SK-N-SH (cell line): ENCODE measurements around the gene SOCS3. TPM values are rescaled to one million over a fixed set of nuclear protein-coding genes. Genes with fewer than 3 reads are reported as not detected.

Source experiments
- CTCF ChIA-PET: fragments of 300-600, 350-600 bp; formaldehyde crosslinking; extraction: SDS; loops from one replicate; lab custom pipeline; 2021; lab: Yijun Ruan, JAX
- POLR2A ChIA-PET: fragments of 350-600 bp; sonication (Branson Sonifier 250); formaldehyde crosslinking; extraction: SDS; loops from one replicate; lab custom pipeline; 2020; ENCODE audit warnings: antibody characterized with exemption, inconsistent platforms; lab: Yijun Ruan, JAX
- DNase-seq: peaks from one replicate; pipeline ENCODE4 v3.0.0; 2012
- H2AFZ ChIP-seq: fragments of 200-600 bp; sonication (generic); 2 replicates; pipeline ENCODE4 v1.8.1; 2016; ENCODE audit warnings: antibody characterized with exemption, mild to moderate bottlenecking, low read depth
- H3F3A ChIP-seq: fragments of 200-600 bp; sonication (generic); replicated peaks from 2 replicates; pipeline ENCODE3; 2016; ENCODE audit warnings: antibody characterized with exemption, mild to moderate bottlenecking; ENCODE audit not compliant: insufficient read depth
- H3K27ac ChIP-seq, 2 experiments: fragments of 200-500 bp in 1 of 2; fragments of 200-600 bp in 1 of 2; sonication (Bioruptor generic) in 1 of 2; sonication (generic), shearing (Covaris generic) in 1 of 2; 2 replicates each; pipeline versions ENCODE4 v1.5.1 to v1.6.1; 2014 to 2016; ENCODE audit warnings: low read depth in 2 of 2, inconsistent platforms in 1 of 2, low read length in 1 of 2, mild to moderate bottlenecking in 1 of 2, mixed read lengths in 1 of 2
- H3K27me3 ChIP-seq: fragments of 200-600 bp; sonication (generic), shearing (Covaris generic); 2 replicates; pipeline ENCODE4 v1.6.1; 2016; ENCODE audit warnings: mixed run types; ENCODE audit not compliant: insufficient read depth
- H3K36me3 ChIP-seq, 2 experiments: fragments of 200-500 bp in 1 of 2; fragments of 200-600 bp in 1 of 2; sonication (Bioruptor generic) in 1 of 2; sonication (generic) in 1 of 2; replicated peaks in 1 of 2; 2 replicates each; pipeline versions ENCODE3 to v1.5.1; 2014 to 2016; ENCODE audit warnings: low read length in 1 of 2, mild to moderate bottlenecking in 1 of 2; ENCODE audit not compliant: insufficient read depth in 2 of 2, control insufficient read depth in 1 of 2
- H3K4me1 ChIP-seq, 2 experiments: fragments of 200-500 bp in 1 of 2; fragments of 200-600 bp in 1 of 2; sonication (Bioruptor generic) in 1 of 2; sonication (generic), shearing (Covaris generic) in 1 of 2; 2 replicates each; pipeline versions ENCODE4 v1.5.1 to v1.6.1; 2014 to 2016; ENCODE audit warnings: low read depth in 1 of 2, low read length in 1 of 2, mixed run types in 1 of 2; ENCODE audit not compliant: insufficient read depth in 2 of 2, control insufficient read depth in 1 of 2
- H3K4me2 ChIP-seq: fragments of 200-600 bp; sonication (generic), shearing (Covaris generic); 2 replicates; pipeline ENCODE4 v1.6.1; 2017; ENCODE audit warnings: mixed run types
- H3K4me3 ChIP-seq, 2 experiments: fragments of 200-500 bp in 1 of 2; fragments of 200-600 bp in 1 of 2; sonication (Bioruptor generic) in 1 of 2; sonication (generic), shearing (Covaris generic) in 1 of 2; 2 replicates each; pipeline versions ENCODE4 v1.5.1 to v1.8.1; 2014 to 2016; ENCODE audit warnings: low read depth in 2 of 2, inconsistent platforms in 1 of 2, low read length in 1 of 2, mild to moderate bottlenecking in 1 of 2, mixed read lengths in 1 of 2, moderate library complexity in 1 of 2
- H3K79me2 ChIP-seq: fragments of 200-600 bp; sonication (generic); 2 replicates; pipeline ENCODE4 v1.8.1; 2017; ENCODE audit warnings: mild to moderate bottlenecking; ENCODE audit not compliant: insufficient read depth
- H3K9ac ChIP-seq: fragments of 200-600 bp; sonication (generic); 2 replicates; pipeline ENCODE4 v1.6.1; 2017; ENCODE audit warnings: mixed run types
- H3K9me2 ChIP-seq: fragments of 200-600 bp; sonication (generic); 2 replicates; pipeline ENCODE4 v1.6.1; 2017; ENCODE audit warnings: mixed run types
- H3K9me3 ChIP-seq: fragments of 200-600 bp; sonication (generic); 2 replicates; pipeline ENCODE4 v1.6.1; 2017; ENCODE audit warnings: mixed run types, mild to moderate bottlenecking, moderate library complexity
- H4K20me1 ChIP-seq: fragments of 200-600 bp; sonication (generic); 2 replicates; pipeline ENCODE4 v1.6.1; 2017; ENCODE audit warnings: mild to moderate bottlenecking, mixed run types; ENCODE audit not compliant: insufficient read depth
- CTCF ChIP-seq: fragments of 200-600 bp; sonication (generic); IDR thresholded peaks from 2 replicates; pipeline ENCODE4 v1.6.1; 2017; ENCODE audit warnings: antibody characterized with exemption, mild to moderate bottlenecking, moderate library complexity
- EP300 ChIP-seq, 2 experiments: IDR thresholded peaks; 2 replicates each; pipeline versions ENCODE4 v1.4.0 to v1.6.1; 2012; ENCODE audit warnings: borderline replicate concordance in 1 of 2, low read depth in 1 of 2, low read length in 1 of 2
- MAX ChIP-seq: IDR thresholded peaks from 2 replicates; pipeline ENCODE4 v1.4.0; 2012; ENCODE audit warnings: low read depth
- MXI1 ChIP-seq: IDR thresholded peaks from 2 replicates; pipeline ENCODE4 v1.6.1; 2012; ENCODE audit warnings: mild to moderate bottlenecking, low read depth, low read length, improper control_type of control experiment
- NRF1 ChIP-seq: IDR thresholded peaks from 2 replicates; pipeline ENCODE4 v1.6.1; 2012; ENCODE audit warnings: low read depth, mild to moderate bottlenecking, low read length
- SIN3A ChIP-seq: IDR thresholded peaks from 2 replicates; pipeline ENCODE4 v1.6.1; 2012; ENCODE audit warnings: low read depth, mild to moderate bottlenecking, low read length, moderate library complexity, borderline replicate concordance
- SMC3 ChIP-seq: IDR thresholded peaks from 2 replicates; pipeline ENCODE4 v1.6.1; 2012; ENCODE audit warnings: low read depth, low read length, improper control_type of control experiment
- YY1 ChIP-seq: IDR thresholded peaks from 2 replicates; pipeline ENCODE4 v1.4.0; 2012; ENCODE audit warnings: low read depth, mild to moderate bottlenecking
- WGBS: methylation state at CpG from one replicate; pipeline ENCODE4 v1.1.6; 2017; ENCODE audit warnings: low lambda C conversion rate; 5-methylcytosine and 5-hydroxymethylcytosine counted together
- polyA plus RNA-seq, 3 experiments: library from polyadenylated mRNA; depleted of rRNA; stranded (reverse); fragments of >200 nt; gene quantifications; 2 replicates each; pipeline ENCODE4 v1.2.3, GENCODE V29; 2012
- small RNA-seq, 7 experiments: library from RNA; depleted of rRNA; stranded (forward); fragments of <200 nt; gene quantifications; one replicate each; pipeline ENCODE3, GENCODE V24; 2012
- TF ChIP-seq, protein P1 (sequence below): IDR thresholded peaks from 2 replicates; pipeline ENCODE4; 2012

Gene SOCS3
- polyA plus RNA-seq, 1 of the 3 experiments (the other 2 are of a cell fraction) = 24.9 TPM

DNA sequence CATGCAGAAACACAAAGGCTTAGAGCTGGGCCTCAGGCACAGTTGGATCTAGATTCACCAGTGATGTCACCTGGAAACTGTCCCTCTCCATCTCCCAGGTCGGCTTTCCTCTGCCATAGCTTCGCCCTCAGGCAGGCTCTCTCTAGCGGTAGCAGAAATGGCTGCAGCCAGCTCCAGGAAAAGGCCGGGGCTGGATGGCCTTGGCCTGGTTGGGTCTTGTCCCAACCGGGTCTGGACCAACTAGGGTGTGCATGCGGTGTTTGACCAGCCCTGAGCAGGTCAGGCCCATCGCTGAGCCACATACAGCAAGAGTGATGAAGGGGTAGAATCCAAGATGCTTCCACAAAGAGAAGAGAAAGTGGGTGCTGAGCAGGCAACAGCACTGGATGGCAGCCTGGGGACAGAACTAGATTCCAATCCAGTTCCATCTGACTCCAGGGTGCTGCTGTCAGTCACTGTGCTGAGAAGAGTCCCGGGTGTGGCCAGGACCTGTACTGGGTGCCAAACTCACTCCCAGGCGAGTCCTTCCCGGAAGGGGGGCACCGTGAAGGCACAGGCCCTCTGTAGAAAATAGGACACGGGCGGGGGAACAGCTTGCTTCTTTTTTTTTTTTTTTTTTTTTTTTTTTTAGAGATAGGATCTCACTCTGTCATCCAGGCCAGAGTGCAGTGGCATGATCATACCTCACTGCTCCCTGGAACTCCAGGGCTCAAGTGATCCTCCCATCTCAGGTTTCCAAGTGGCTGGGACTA lies 51.8 kb downstream of the SOCS3 start:
- Histone ChIP-seq H3K36me3 (no peaks in the 10 kb centered on the region), H3K79me2 (no peaks in the 10 kb centered on the region), H2AFZ (no peak overlapping the region), H3F3A (peaks cover 13% of the 10 kb centered on the region), H3K9me3 (no peaks in the 10 kb centered on the region), H3K27ac (no peak overlapping the region), H3K27me3 (no peaks in the 10 kb centered on the region), H3K9ac (no peak overlapping the region), H3K4me3 (no peak overlapping the region), H3K4me1 (peaks cover 0 to 7% of the 10 kb centered on the region in 2 experiments; a peak in 1 of 4 replicates), H3K9me2 (no peaks in the 10 kb centered on the region), H4K20me1 (no peaks in the 10 kb centered on the region), H3K4me2 (no peak overlapping the region)
- peak; percentile 51 for DNase-seq
- ChIA-PET POLR2A (no interaction called here), CTCF (interaction anchor here (0.5 to 4.7 kb wide), 7 partner anchors 16 to 1135 kb away, joined by 3 to 24 read pairs (median 7); no protein-coding TSS in a partner anchor)
- 86% methylated on average over 13 of the region's 13 CpGs for WGBS
- TF ChIP-seq MXI1 = no peak
- TF ChIP-seq NRF1 = no peak
- TF ChIP-seq YY1 = no peak

GRCh38 chr17:78306913-78307312 lies 53.0 kb downstream of the SOCS3 start:
- Histone ChIP-seq H3K4me3 (no peak overlapping the region), H3K4me2 (no peak overlapping the region), H3K27me3 (no peaks in the 10 kb centered on the region), H3K4me1 (peaks cover 0 to 12% of the 10 kb centered on the region in 2 experiments; a peak in 1 of 4 replicates), H4K20me1 (no peaks in the 10 kb centered on the region), H3K9me3 (no peaks in the 10 kb centered on the region), H3K79me2 (no peaks in the 10 kb centered on the region), H3K9me2 (no peaks in the 10 kb centered on the region), H2AFZ (no peak overlapping the region), H3K9ac (no peak overlapping the region), H3F3A (peaks cover 4% of the 10 kb centered on the region), H3K27ac (no peak overlapping the region), H3K36me3 (no peaks in the 10 kb centered on the region)
- CTCF ChIA-PET = interaction anchor here (3.4 to 4.7 kb wide), 3 partner anchors 16 to 115 kb away, joined by 18 to 24 read pairs (median 19); no protein-coding TSS in a partner anchor
- TF ChIP-seq, protein P1, sequence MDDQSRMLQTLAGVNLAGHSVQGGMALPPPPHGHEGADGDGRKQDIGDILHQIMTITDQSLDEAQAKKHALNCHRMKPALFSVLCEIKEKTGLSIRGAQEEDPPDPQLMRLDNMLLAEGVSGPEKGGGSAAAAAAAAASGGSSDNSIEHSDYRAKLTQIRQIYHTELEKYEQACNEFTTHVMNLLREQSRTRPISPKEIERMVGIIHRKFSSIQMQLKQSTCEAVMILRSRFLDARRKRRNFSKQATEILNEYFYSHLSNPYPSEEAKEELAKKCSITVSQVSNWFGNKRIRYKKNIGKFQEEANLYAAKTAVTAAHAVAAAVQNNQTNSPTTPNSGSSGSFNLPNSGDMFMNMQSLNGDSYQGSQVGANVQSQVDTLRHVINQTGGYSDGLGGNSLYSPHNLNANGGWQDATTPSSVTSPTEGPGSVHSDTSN = no peak
- TF ChIP-seq MAX (no peak), CTCF (no peak), SMC3 (no peak), SIN3A (no peak), EP300 (IDR thresholded peaks at IDR 0.05; ENCODE audit: borderline replicate concordance in 1 of 2, low read depth in 1 of 2, low read length in 1 of 2) (no peak)
- POLR2A ChIA-PET = no interaction called here
- no peak for DNase-seq
- WGBS = 42% methylated on average over 1 of the region's 1 CpG

Small RNA genes lying within 50 kb of the gene (small RNA-seq; reads per million reads assigned to genes)
- gene RF00415 (0 reads per million in 7 experiments), gene RN7SL236P (0 reads per million in 7 experiments)

Other genes starting within 250 kb of the SOCS3 start
- gene TMC6, start 231.3 kb downstream of the SOCS3 start, polyA plus RNA-seq (2012; rRNA removed) = 3.8 and 5.5 TPM in 2 replicates
- 0.15 and 0.18 TPM in 2 replicates for gene TMC8, start 229.3 kb downstream of the SOCS3 start, polyA plus RNA-seq (2012; rRNA removed)
- gene C17orf99, start 213.7 kb downstream of the SOCS3 start, polyA plus RNA-seq (2012; rRNA removed) = not detected in 2 replicates
- gene SYNGR2, start 191.5 kb downstream of the SOCS3 start, polyA plus RNA-seq (2012; rRNA removed) = 160 and 181 TPM in 2 replicates
- gene TK1, start 173.0 kb downstream of the SOCS3 start, polyA plus RNA-seq (2012; rRNA removed) = 70.7 and 112 TPM in 2 replicates
- 44.4 and 59.0 TPM in 2 replicates for gene AFMID, start 172.7 kb downstream of the SOCS3 start, polyA plus RNA-seq (2012; rRNA removed)
- 23.5 and 31.4 TPM in 2 replicates for gene BIRC5, start 145.8 kb downstream of the SOCS3 start, polyA plus RNA-seq (2012; rRNA removed)
- gene TMEM235, start 128.4 kb downstream of the SOCS3 start, polyA plus RNA-seq (2012; rRNA removed) = not detected in 2 replicates
- 88.4 and 106 TPM in 2 replicates for gene PGS1, start 18.6 kb upstream of the SOCS3 start, polyA plus RNA-seq (2012; rRNA removed)
- gene DNAH17, start 217.3 kb upstream of the SOCS3 start, polyA plus RNA-seq (2012; rRNA removed) = not detected in 2 replicates